Measurements from ENCODE around the gene ADH1C.

The ADH1C gene

DNA sequence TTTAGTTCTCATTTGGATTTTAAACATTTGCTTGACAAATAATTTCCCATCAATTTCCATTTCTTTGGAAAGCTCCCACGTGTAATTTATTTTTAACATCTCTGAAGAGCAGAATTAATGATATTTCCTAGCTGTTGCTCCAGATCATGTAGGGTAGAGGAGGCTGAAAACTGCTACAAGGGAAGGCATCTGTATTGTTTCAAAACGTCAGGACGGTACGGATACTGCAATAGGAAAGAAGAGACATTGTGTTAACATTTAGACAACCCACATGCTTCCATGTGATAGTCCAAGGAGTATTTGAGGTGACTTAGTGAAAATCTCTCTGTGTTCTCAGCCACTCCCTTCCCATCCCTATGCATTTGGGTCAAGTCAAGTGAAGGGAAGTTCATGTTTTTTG is 16.0 kb downstream of the ADH1C start:
- Histone ChIP-seq H3K27ac (no peak overlapping the region), H3K36me3 (no peaks in the 10 kb centered on the region), H3K9me3 (no peaks in the 10 kb centered on the region), H3K4me3 (ENCODE audit: low read depth in 1 of 2, low read length in 1 of 2) (no peak overlapping the region), H3K27me3 (no peaks in the 10 kb centered on the region), H3K4me1 (ENCODE audit: control insufficient read depth in 1 of 2, insufficient read depth in 1 of 2, low read depth in 1 of 2, low read length in 1 of 2) (no peaks in the 10 kb centered on the region)
- TF ChIP-seq, protein P1, sequence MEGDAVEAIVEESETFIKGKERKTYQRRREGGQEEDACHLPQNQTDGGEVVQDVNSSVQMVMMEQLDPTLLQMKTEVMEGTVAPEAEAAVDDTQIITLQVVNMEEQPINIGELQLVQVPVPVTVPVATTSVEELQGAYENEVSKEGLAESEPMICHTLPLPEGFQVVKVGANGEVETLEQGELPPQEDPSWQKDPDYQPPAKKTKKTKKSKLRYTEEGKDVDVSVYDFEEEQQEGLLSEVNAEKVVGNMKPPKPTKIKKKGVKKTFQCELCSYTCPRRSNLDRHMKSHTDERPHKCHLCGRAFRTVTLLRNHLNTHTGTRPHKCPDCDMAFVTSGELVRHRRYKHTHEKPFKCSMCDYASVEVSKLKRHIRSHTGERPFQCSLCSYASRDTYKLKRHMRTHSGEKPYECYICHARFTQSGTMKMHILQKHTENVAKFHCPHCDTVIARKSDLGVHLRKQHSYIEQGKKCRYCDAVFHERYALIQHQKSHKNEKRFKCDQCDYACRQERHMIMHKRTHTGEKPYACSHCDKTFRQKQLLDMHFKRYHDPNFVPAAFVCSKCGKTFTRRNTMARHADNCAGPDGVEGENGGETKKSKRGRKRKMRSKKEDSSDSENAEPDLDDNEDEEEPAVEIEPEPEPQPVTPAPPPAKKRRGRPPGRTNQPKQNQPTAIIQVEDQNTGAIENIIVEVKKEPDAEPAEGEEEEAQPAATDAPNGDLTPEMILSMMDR (IDR thresholded peaks at IDR 0.05), result no peak

DNA sequence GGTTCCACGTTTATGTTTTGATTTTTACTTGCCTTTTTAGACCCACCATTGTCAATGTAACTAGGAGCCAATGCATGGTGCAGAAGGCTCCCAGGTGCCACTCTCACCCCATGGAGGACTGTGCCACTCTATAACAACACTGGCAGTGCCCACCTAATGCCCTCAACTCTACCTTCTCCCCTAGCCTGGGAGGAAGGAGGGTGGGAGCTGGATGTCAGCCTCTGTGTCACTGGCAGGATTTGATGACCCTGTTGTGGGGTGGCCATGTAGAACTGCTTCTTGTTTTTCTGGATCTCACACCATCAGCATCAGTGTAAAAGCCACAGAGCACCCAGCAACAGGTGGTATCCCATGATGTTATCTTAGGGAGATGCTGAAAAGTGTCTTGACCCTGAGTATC is 17.7 kb downstream of the ADH1C start:
- Histone ChIP-seq H3K27me3 (no peaks in the 10 kb centered on the region), H3K4me3 (ENCODE audit: low read depth in 1 of 2, low read length in 1 of 2) (no peak overlapping the region), H3K9me3 (no peaks in the 10 kb centered on the region), H3K36me3 (no peaks in the 10 kb centered on the region), H3K4me1 (ENCODE audit: control insufficient read depth in 1 of 2, insufficient read depth in 1 of 2, low read depth in 1 of 2, low read length in 1 of 2) (no peaks in the 10 kb centered on the region), H3K27ac (no peak overlapping the region)
- TF ChIP-seq, protein P1 (IDR thresholded peaks at IDR 0.05), result no peak

DNA sequence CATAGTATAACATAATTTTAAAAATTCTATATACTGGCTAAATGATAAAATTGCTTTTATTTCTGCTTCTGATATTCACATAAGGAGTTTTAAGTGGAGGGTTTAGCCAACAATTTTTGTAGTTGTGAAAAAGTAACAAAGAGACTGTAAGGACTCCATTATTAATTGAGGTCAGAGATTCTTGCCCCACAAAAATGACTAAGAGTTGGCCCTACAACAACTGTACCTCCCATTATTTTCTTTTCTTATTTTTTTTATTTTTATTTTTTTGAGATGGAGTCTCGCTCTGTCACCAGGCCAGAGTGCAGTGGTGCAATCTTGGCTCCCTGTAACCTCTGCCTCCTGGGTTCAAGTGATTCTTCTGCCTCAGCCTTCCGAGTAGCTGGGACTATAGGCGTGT is 21.9 kb downstream of the ADH1C start:
- H3K4me3 ChIP-seq (ENCODE audit: low read depth in 1 of 2, low read length in 1 of 2), result no peak overlapping the region
- H3K36me3 ChIP-seq, result no peaks in the 10 kb centered on the region
- no peaks in the 10 kb centered on the region for H3K27me3 ChIP-seq
- H3K4me1 ChIP-seq (ENCODE audit: control insufficient read depth in 1 of 2, insufficient read depth in 1 of 2, low read depth in 1 of 2, low read length in 1 of 2), result no peaks in the 10 kb centered on the region
- TF ChIP-seq, protein P1 (IDR thresholded peaks at IDR 0.05), result no peak
- no peaks in the 10 kb centered on the region for H3K9me3 ChIP-seq
- H3K27ac ChIP-seq, result no peak overlapping the region

DNA sequence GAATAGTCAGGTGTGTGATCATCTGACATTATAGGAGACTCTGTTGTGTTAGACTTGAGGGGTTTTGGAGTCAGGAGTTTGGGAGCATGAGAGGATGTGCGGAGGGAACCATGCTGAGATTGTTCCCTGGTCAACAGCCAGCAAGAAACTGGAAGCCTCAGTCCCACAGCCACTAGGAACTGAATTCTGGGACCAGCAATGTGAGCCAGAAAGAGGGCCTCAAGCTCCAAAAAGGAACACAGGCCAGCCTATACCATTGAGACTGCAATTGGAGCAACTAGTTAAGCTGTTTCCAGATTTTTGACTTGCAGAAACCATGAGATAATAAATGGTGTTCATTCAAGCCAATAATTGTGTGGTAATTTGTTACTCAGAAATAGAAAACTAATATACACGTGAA is 22.7 kb downstream of the ADH1C start:
- H3K27me3 ChIP-seq, result no peaks in the 10 kb centered on the region
- H3K27ac ChIP-seq, result no peak overlapping the region
- TF ChIP-seq, protein P1 (IDR thresholded peaks at IDR 0.05), result no peak
- no peaks in the 10 kb centered on the region for H3K9me3 ChIP-seq
- no peaks in the 10 kb centered on the region for H3K36me3 ChIP-seq
- no peak overlapping the region for H3K4me3 ChIP-seq (ENCODE audit: low read depth in 1 of 2, low read length in 1 of 2)
- no peaks in the 10 kb centered on the region for H3K4me1 ChIP-seq (ENCODE audit: control insufficient read depth in 1 of 2, insufficient read depth in 1 of 2, low read depth in 1 of 2, low read length in 1 of 2)

DNA sequence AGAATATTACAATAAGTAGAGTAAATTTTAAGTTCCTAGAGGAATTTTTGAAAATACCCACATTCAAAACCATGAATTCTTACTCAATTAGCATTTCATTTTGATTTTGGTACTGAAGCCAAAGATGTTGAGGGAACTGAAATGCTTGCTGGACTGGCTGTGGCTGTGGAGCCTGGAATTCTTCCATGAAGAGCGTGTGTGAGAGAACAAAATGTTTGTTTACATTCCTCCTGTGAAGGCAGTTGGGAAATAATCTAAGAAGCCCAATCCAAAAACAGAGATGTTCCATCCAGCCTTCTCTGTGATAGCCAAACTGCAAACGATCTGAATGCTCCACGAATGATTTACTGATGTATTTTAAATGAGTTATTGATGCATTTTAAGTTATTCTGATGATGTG is 27.6 kb downstream of the ADH1C start:
- no peaks in the 10 kb centered on the region for H3K36me3 ChIP-seq
- no peak overlapping the region for H3K4me3 ChIP-seq (ENCODE audit: low read depth in 1 of 2, low read length in 1 of 2)
- no peaks in the 10 kb centered on the region for H3K27me3 ChIP-seq
- TF ChIP-seq, protein P1 (IDR thresholded peaks at IDR 0.05), result no peak
- H3K4me1 ChIP-seq (ENCODE audit: control insufficient read depth in 1 of 2, insufficient read depth in 1 of 2, low read depth in 1 of 2, low read length in 1 of 2), result no peaks in the 10 kb centered on the region
- H3K27ac ChIP-seq, result no peak overlapping the region
- no peaks in the 10 kb centered on the region for H3K9me3 ChIP-seq

DNA sequence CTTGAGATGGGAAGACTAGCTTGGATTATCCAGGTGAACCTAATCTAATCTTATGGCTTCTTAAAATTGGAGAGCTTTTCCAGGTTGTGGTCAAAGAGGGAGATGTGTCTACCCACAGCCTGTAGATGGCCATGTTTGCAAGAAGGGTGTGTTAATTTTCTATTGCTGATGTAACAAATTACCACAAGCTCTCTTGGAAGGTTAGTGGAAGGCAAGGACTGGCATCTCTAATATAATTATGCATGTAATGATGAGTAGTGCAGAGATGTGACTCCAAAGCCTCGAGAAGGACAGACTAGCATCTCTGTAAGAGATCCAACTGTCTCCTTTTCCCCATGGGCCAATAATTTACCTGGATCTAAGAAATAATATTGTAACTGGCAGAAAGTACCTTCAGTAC is 28.2 kb downstream of the ADH1C start:
- no peak overlapping the region for H3K27ac ChIP-seq
- no peaks in the 10 kb centered on the region for H3K27me3 ChIP-seq
- no peaks in the 10 kb centered on the region for H3K36me3 ChIP-seq
- H3K4me1 ChIP-seq (ENCODE audit: control insufficient read depth in 1 of 2, insufficient read depth in 1 of 2, low read depth in 1 of 2, low read length in 1 of 2), result no peaks in the 10 kb centered on the region
- H3K9me3 ChIP-seq, result no peaks in the 10 kb centered on the region
- no peak overlapping the region for H3K4me3 ChIP-seq (ENCODE audit: low read depth in 1 of 2, low read length in 1 of 2)
- TF ChIP-seq, protein P1 (IDR thresholded peaks at IDR 0.05), result no peak

Data from neutrophil (primary cell).